Measurements from ENCODE around the gene GATM. TPM values are rescaled to one million over a fixed set of nuclear protein-coding genes. Genes with fewer than 3 reads are reported as not detected.

The GATM gene
- total and polyA plus RNA-seq, 2 experiments from 2014 or later: 87.6 to 268 TPM

- Histone ChIP-seq H3K4me2 (no peak overlapping the region), H4K20me1 (ENCODE audit: insufficient read depth, poor library complexity, severe bottlenecking) (no peaks in the 10 kb centered on the region), H2AFZ (no peak overlapping the region), H3K36me3 (replicated peaks; ENCODE audit: insufficient read depth, low read depth) (no peaks in the 10 kb centered on the region), H3K9me2 (replicated peaks; ENCODE audit: insufficient read depth) (no peaks in the 10 kb centered on the region), H3K4me1 (ENCODE audit: insufficient read depth) (peaks cover 26% of the 10 kb centered on the region), H3K9me3 (ENCODE audit: low read depth) (no peaks in the 10 kb centered on the region), H3K27ac (no peak overlapping the region), H3K4me3 (no peak overlapping the region), H3K79me2 (no peaks in the 10 kb centered on the region), H3K27me3 (no peaks in the 10 kb centered on the region)
- DNase-seq (ENCODE audit: low spot score): no peak
- 67% methylated on average over 2 of the region's 2 CpGs for WGBS (ENCODE audit: low lambda C conversion rate, missing lambda C conversion rate)
- TF ChIP-seq CTCF (IDR thresholded peaks at IDR 0.05; ENCODE audit: poor library complexity) (no peak), EZH2 (IDR thresholded peaks at IDR 0.05; ENCODE audit: borderline replicate concordance) (no peak)
Observed at GRCh38 chr15:45343258-45343860, 35.0 kb downstream of the GATM start.

GRCh38 chr15:45341790-45342189, 36.6 kb downstream of the GATM start:
- TF ChIP-seq CTCF (IDR thresholded peaks at IDR 0.05; ENCODE audit: poor library complexity): no peak
- no peak for TF ChIP-seq EZH2 (IDR thresholded peaks at IDR 0.05; ENCODE audit: borderline replicate concordance)
- TF ChIP-seq EZH2phosphoT487 (IDR thresholded peaks at IDR 0.05; ENCODE audit: low read depth, severe bottlenecking, unreplicated experiment): no peak
- peaks cover 16% of the 10 kb centered on the region for H3K4me1 ChIP-seq (ENCODE audit: insufficient read depth)
- H3K4me2 ChIP-seq: no peak overlapping the region
- H3K9me2 ChIP-seq (replicated peaks; ENCODE audit: insufficient read depth): no peaks in the 10 kb centered on the region
- H3K36me3 ChIP-seq (replicated peaks; ENCODE audit: insufficient read depth, low read depth): no peaks in the 10 kb centered on the region
- DNase-seq (ENCODE audit: low spot score): no peak
- no peak overlapping the region for H3K4me3 ChIP-seq
- 82% methylated on average over 4 of the region's 4 CpGs for WGBS (ENCODE audit: low lambda C conversion rate, missing lambda C conversion rate)
- H3K9me3 ChIP-seq (ENCODE audit: low read depth): no peaks in the 10 kb centered on the region
- no peak overlapping the region for H3K27ac ChIP-seq
- H2AFZ ChIP-seq: no peak overlapping the region
- H3K79me2 ChIP-seq: no peaks in the 10 kb centered on the region
- H4K20me1 ChIP-seq (ENCODE audit: insufficient read depth, poor library complexity, severe bottlenecking): no peaks in the 10 kb centered on the region
- H3K27me3 ChIP-seq: no peaks in the 10 kb centered on the region

GRCh38 chr15:45340429-45340828, 37.9 kb downstream of the GATM start:
- peaks cover 9% of the 10 kb centered on the region for H3K4me1 ChIP-seq (ENCODE audit: insufficient read depth)
- TF ChIP-seq CTCF (IDR thresholded peaks at IDR 0.05; ENCODE audit: poor library complexity): no peak
- TF ChIP-seq EZH2phosphoT487 (IDR thresholded peaks at IDR 0.05; ENCODE audit: low read depth, severe bottlenecking, unreplicated experiment): no peak
- TF ChIP-seq EZH2 (IDR thresholded peaks at IDR 0.05; ENCODE audit: borderline replicate concordance): no peak
- no peak for DNase-seq (ENCODE audit: low spot score)
- WGBS (ENCODE audit: low lambda C conversion rate, missing lambda C conversion rate): 68% methylated on average over 3 of the region's 3 CpGs
- H3K27me3 ChIP-seq: no peaks in the 10 kb centered on the region
- H4K20me1 ChIP-seq (ENCODE audit: insufficient read depth, poor library complexity, severe bottlenecking): no peaks in the 10 kb centered on the region
- no peak overlapping the region for H3K4me2 ChIP-seq
- H2AFZ ChIP-seq: no peak overlapping the region
- H3K79me2 ChIP-seq: no peaks in the 10 kb centered on the region
- no peak overlapping the region for H3K27ac ChIP-seq
- H3K36me3 ChIP-seq (replicated peaks; ENCODE audit: insufficient read depth, low read depth): no peaks in the 10 kb centered on the region
- no peak overlapping the region for H3K4me3 ChIP-seq
- no peaks in the 10 kb centered on the region for H3K9me2 ChIP-seq (replicated peaks; ENCODE audit: insufficient read depth)
- no peaks in the 10 kb centered on the region for H3K9me3 ChIP-seq (ENCODE audit: low read depth)
